GM23248 (cell line): ENCODE measurements around the gene CAMTA1.

Experiments used
- EZH2 ChIP-seq: fragments of 200-600 bp; sonication (generic); IDR thresholded peaks from 2 replicates; pipeline ENCODE4 v1.6.1; 2018; ENCODE audit warnings: antibody characterized with exemption, mild to moderate bottlenecking; ENCODE audit not compliant: insufficient read depth, poor library complexity, severe bottlenecking
- EZH2phosphoT487 ChIP-seq: fragments of 200-600 bp; sonication (generic); IDR thresholded peaks from 2 replicates; pipeline ENCODE4 v1.6.1; 2018; ENCODE audit warnings: antibody characterized with exemption, moderate library complexity, mild to moderate bottlenecking, low read depth; ENCODE audit not compliant: insufficient read depth

DNA sequence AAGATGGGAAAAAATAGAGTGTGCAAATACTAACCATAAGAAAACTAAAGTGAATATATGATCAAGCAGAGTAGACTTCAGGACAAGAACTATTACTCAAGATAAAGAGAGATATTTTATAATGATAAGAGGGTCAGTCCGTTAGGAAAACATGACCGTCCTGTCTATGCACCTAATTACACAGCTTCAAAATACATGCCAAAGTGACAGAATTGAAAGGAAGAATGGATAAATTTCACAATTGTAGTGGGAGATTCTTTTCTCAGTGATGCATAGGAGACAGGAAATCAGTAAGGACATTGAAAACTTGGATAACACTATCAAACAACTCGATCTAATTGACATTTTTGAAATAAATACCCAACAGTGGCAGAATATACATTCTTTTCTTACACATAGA, 489.0 kb downstream of the CAMTA1 start:
- TF ChIP-seq EZH2 (no peak), EZH2phosphoT487 (no peak)
